DND-41 (cell line): ENCODE measurements around the gene PHAX.

Source experiments
- ATAC-seq: fragments of 200-7000 bp; cut with Tn5 transposase; 3 replicates; pipeline ENCODE4 v1.9.1; 2021; ENCODE audit warnings: low read depth; ENCODE audit not compliant: insufficient read depth
- DNase-seq: peaks from one replicate; pipeline ENCODE4 v3.0.0-alpha.2; 2020
- H2AFZ ChIP-seq: 2 replicates; pipeline ENCODE4 v1.6.0; 2012; ENCODE audit warnings: low read depth, low read length
- H3K27ac ChIP-seq: 2 replicates; pipeline ENCODE4 v1.5.1; 2012; ENCODE audit warnings: low read length, inconsistent platforms
- H3K27me3 ChIP-seq: fragments of 200-600 bp; sonication (generic); 2 replicates; pipeline ENCODE4 v1.6.0; 2012; ENCODE audit warnings: low read length, mild to moderate bottlenecking, inconsistent platforms; ENCODE audit not compliant: insufficient read depth, poor library complexity
- H3K36me3 ChIP-seq: 2 replicates; pipeline ENCODE4 v1.5.1; 2012; ENCODE audit warnings: low read length, inconsistent platforms; ENCODE audit not compliant: insufficient read depth
- H3K4me1 ChIP-seq: 2 replicates; pipeline ENCODE4 v1.5.1; 2012; ENCODE audit warnings: mild to moderate bottlenecking, low read length; ENCODE audit not compliant: insufficient read depth
- H3K4me2 ChIP-seq: 2 replicates; pipeline ENCODE4 v1.6.0; 2012; ENCODE audit warnings: mild to moderate bottlenecking, moderate library complexity, low read length, inconsistent platforms; ENCODE audit not compliant: insufficient read depth
- H3K4me3 ChIP-seq, 2 experiments: fragments of 200-600 bp in 1 of 2; shearing (Covaris generic) in 1 of 2; 2 replicates each; pipeline ENCODE4 v1.5.1; 2012 to 2016; ENCODE audit warnings: inconsistent platforms in 2 of 2, low read length in 2 of 2, mild to moderate bottlenecking in 2 of 2, low read depth in 1 of 2, moderate library complexity in 1 of 2
- H3K79me2 ChIP-seq: 2 replicates; pipeline ENCODE4 v1.6.0; 2012; ENCODE audit warnings: low read length, inconsistent platforms; ENCODE audit not compliant: insufficient read depth
- H3K9ac ChIP-seq: 2 replicates; pipeline ENCODE4 v1.6.0; 2012; ENCODE audit warnings: low read depth, mild to moderate bottlenecking, inconsistent platforms, low read length, moderate library complexity
- H3K9me3 ChIP-seq: 2 replicates; pipeline ENCODE4 v1.5.1; 2012; ENCODE audit warnings: low read length, moderate library complexity, mild to moderate bottlenecking, inconsistent platforms; ENCODE audit not compliant: insufficient read depth, severe bottlenecking
- H4K20me1 ChIP-seq: 2 replicates; pipeline ENCODE4 v1.6.0; 2012; ENCODE audit warnings: low read length; ENCODE audit not compliant: insufficient read depth
- EZH2 ChIP-seq: IDR thresholded peaks from 3 replicates; pipeline ENCODE4 v1.6.1; 2012; ENCODE audit warnings: borderline replicate concordance, low read depth, mild to moderate bottlenecking, moderate library complexity, low read length, inconsistent platforms; ENCODE audit not compliant: severe bottlenecking
- TF ChIP-seq, protein P1 (sequence below): IDR thresholded peaks from 2 replicates; pipeline ENCODE4 v1.5.1; 2012; ENCODE audit warnings: borderline replicate concordance, low read length, moderate library complexity, mild to moderate bottlenecking; ENCODE audit not compliant: poor library complexity, severe bottlenecking; ENCODE audit errors: extremely low read depth

Gene PHAX

DNA sequence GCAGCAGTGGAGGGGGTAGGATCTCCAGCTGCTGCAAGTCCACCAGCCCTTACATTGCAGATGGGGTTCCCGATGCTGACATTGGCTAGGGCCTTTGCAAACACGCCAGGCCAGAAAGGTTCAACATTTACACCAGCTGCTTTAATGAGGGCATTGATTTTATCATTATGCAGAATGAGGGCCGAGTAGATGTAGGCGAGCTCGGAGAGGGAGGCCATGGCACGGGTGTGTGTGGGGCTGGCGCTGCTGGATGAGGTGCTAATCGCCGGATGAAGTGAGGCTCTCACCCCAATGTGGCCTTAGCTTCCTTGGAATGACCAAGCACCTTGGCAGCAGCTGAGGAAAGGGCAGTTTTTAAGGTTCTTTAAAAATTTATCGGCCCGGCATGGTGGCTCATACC, 27.4 kb downstream of the PHAX start:
- peaks cover 32% of the 10 kb centered on the region for H3K36me3 ChIP-seq
- no peak for ATAC-seq
- H3K27me3 ChIP-seq, result no peaks in the 10 kb centered on the region
- H4K20me1 ChIP-seq, result no peaks in the 10 kb centered on the region
- no peak for TF ChIP-seq EZH2
- TF ChIP-seq, protein P1, sequence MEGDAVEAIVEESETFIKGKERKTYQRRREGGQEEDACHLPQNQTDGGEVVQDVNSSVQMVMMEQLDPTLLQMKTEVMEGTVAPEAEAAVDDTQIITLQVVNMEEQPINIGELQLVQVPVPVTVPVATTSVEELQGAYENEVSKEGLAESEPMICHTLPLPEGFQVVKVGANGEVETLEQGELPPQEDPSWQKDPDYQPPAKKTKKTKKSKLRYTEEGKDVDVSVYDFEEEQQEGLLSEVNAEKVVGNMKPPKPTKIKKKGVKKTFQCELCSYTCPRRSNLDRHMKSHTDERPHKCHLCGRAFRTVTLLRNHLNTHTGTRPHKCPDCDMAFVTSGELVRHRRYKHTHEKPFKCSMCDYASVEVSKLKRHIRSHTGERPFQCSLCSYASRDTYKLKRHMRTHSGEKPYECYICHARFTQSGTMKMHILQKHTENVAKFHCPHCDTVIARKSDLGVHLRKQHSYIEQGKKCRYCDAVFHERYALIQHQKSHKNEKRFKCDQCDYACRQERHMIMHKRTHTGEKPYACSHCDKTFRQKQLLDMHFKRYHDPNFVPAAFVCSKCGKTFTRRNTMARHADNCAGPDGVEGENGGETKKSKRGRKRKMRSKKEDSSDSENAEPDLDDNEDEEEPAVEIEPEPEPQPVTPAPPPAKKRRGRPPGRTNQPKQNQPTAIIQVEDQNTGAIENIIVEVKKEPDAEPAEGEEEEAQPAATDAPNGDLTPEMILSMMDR, result no peak
- no peaks in the 10 kb centered on the region for H3K79me2 ChIP-seq
- no peak overlapping the region for H3K27ac ChIP-seq
- no peaks in the 10 kb centered on the region for H3K9me3 ChIP-seq
- no peak for DNase-seq
- H3K4me1 ChIP-seq, result no peaks in the 10 kb centered on the region
- no peak overlapping the region for H2AFZ ChIP-seq
- no peak overlapping the region for H3K4me2 ChIP-seq
- no peak overlapping the region for H3K9ac ChIP-seq
- no peak overlapping the region for H3K4me3 ChIP-seq

DNA sequence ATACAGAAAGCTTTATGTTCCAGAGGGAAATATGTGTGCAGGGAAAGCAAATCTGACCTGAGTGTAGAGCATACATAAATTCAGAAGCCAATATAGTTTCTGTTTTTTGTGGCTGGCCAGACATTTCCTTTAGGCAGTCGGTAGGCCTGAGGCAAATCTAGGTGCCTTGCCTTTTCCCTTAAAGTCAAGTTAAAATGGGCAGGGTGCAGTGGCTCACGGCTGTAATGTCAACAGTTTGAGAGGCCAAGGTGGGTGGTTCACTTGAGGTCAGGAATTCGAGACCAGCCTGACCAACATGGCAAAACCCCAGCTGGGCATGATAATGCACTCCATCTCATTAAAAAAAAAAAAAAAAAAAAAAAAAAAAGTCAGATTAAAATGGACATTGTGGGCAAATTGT, 31.2 kb downstream of the PHAX start:
- Histone ChIP-seq H4K20me1 (no peaks in the 10 kb centered on the region), H3K27me3 (no peaks in the 10 kb centered on the region), H3K27ac (no peak overlapping the region), H3K4me1 (no peaks in the 10 kb centered on the region), H3K4me2 (no peak overlapping the region), H3K9me3 (no peaks in the 10 kb centered on the region), H3K4me3 (no peak overlapping the region), H2AFZ (no peak overlapping the region), H3K9ac (no peak overlapping the region), H3K36me3 (0 out of 2 replicates have a peak, but pooled peaks cover under 1% of the 10 kb centered on the region), H3K79me2 (no peaks in the 10 kb centered on the region)
- TF ChIP-seq EZH2, result no peak
- TF ChIP-seq, protein P1, result no peak
- DNase-seq (no peak), ATAC-seq (no peak)

DNA sequence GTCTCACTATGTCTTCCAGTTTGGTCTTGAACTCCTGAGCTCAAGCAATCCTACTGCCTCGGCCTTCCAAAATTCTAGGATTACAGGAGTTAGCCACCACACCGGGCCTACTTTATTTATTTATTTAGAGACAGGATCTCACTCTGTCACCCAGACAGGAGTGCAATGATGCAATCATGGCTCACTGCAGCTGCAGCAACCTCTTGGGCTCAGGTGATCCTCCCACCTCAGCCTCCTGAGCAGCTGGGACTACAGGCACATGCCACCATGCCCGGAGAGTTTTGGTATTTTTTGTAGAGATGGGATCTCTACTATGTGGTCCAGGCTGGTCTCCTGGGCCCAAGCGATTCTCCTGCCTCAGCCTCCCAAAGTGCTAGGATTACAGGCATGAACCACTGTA, 32.8 kb downstream of the PHAX start:
- Histone ChIP-seq H3K9me3 (no peaks in the 10 kb centered on the region), H2AFZ (no peak overlapping the region), H3K4me1 (no peaks in the 10 kb centered on the region), H3K36me3 (no peaks in the 10 kb centered on the region), H3K4me3 (no peak overlapping the region), H3K27me3 (no peaks in the 10 kb centered on the region), H3K9ac (no peak overlapping the region), H4K20me1 (no peaks in the 10 kb centered on the region), H3K4me2 (no peak overlapping the region), H3K27ac (no peak overlapping the region), H3K79me2 (no peaks in the 10 kb centered on the region)
- ATAC-seq, result no peak
- TF ChIP-seq EZH2, result no peak
- TF ChIP-seq, protein P1, result no peak
- no peak for DNase-seq

DNA sequence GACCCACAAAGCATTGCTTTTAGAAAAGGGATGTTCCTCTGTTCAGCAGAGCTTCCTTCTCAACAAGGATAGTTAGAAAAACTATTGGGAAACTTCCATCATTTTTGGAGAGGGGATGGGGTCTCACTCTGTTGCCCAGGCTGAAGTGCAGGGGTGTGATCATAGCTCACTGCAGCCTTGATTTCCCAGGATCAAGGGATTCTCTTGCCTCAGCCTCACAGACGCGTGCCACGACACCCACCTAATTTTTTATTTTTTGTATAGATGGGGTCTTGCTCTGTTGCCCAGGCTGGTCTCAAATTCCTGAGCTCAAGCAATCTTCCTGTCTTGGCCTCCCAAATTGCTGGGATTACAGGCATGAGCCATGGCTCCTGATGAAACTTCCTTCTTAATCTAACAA, 34.8 kb downstream of the PHAX start:
- ATAC-seq, result no peak
- no peak for TF ChIP-seq EZH2
- TF ChIP-seq, protein P1, result no peak

More for the DNA sequence above, 34.8 kb downstream of the PHAX start:
- Histone ChIP-seq H3K9ac (no peak overlapping the region), H3K4me2 (no peak overlapping the region), H3K4me1 (no peaks in the 10 kb centered on the region), H2AFZ (no peak overlapping the region), H3K79me2 (no peaks in the 10 kb centered on the region), H3K27me3 (no peaks in the 10 kb centered on the region), H3K27ac (no peak overlapping the region), H3K9me3 (no peaks in the 10 kb centered on the region), H3K4me3 (no peak overlapping the region), H3K36me3 (no peaks in the 10 kb centered on the region), H4K20me1 (no peaks in the 10 kb centered on the region)
- no peak for DNase-seq
